HCT116 (cell line): ENCODE measurements around the gene FHOD3. TPM values are rescaled to one million over a fixed set of nuclear protein-coding genes. Genes with fewer than 3 reads are reported as not detected.

Experiments
- ATAC-seq: fragments of 200-7000 bp; cut with Tn5 transposase; 2 replicates; pipeline ENCODE4 v1.9.1; 2020; ENCODE audit warnings: mild to moderate bottlenecking, moderate library complexity
- BruUV-seq: library from RNA; stranded (reverse); fragments of 400-500 nt; replicated peaks from 2 replicates; lab custom pipeline; 2021; lab: Mats Ljungman, UMichigan
- CTCF ChIA-PET: fragments of 300-600 bp; sonication (Branson Sonifier 250); formaldehyde crosslinking; loops from one replicate; lab custom pipeline; 2021; ENCODE audit warnings: antibody characterized with exemption; lab: Charles Lee
- POLR2A ChIA-PET: fragments of 300-600, 350-600 bp; sonication (Branson Sonifier 250); formaldehyde crosslinking; loops from one replicate; lab custom pipeline; 2021; ENCODE audit warnings: antibody characterized with exemption; lab: Charles Lee
- RAD21 ChIA-PET, 2 experiments: fragments of 300-600 bp; sonication (Branson Sonifier 250); formaldehyde crosslinking; loops; one replicate each; lab custom pipeline; 2023; ENCODE audit warnings: low total read pairs in 2 of 2; ENCODE audit not compliant: uncharacterized antibody in 2 of 2, unreplicated experiment in 2 of 2, low non-redundant PET in 1 of 2; lab: Charles Lee
- DNase-seq: peaks from one replicate; pipeline ENCODE4 v3.0.0-alpha.2; 2010; ENCODE audit warnings: low read depth, low spot score
- H2AFZ ChIP-seq: fragments of 200-600 bp; shearing (Covaris generic), sonication (generic); 2 replicates; pipeline ENCODE4 v1.6.1; 2017; ENCODE audit warnings: low read depth, mixed run types, mixed read lengths, antibody characterized with exemption, low read length; ENCODE audit not compliant: poor library complexity, severe bottlenecking
- H3K27ac ChIP-seq: 2 replicates; pipeline ENCODE4 v1.5.1; 2012; ENCODE audit warnings: low read depth, low read length
- H3K27me3 ChIP-seq: fragments of 200-600 bp; sonication (generic); 2 replicates; pipeline ENCODE4 v1.6.1; 2016; ENCODE audit warnings: mixed run types, low read length, mixed read lengths; ENCODE audit not compliant: insufficient read depth
- H3K36me3 ChIP-seq, 2 experiments: fragments of 200-500 bp in 1 of 2; fragments of 200-600 bp in 1 of 2; sonication (Bioruptor generic) in 1 of 2; sonication (generic) in 1 of 2; 2 replicates each; pipeline versions ENCODE4 v1.5.1 to v1.6.1; 2014 to 2016; ENCODE audit warnings: low read length in 2 of 2, inconsistent platforms in 1 of 2, mixed read lengths in 1 of 2, mixed run types in 1 of 2; ENCODE audit not compliant: insufficient read depth in 2 of 2, control insufficient read depth in 1 of 2
- H3K4me1 ChIP-seq, 2 experiments: fragments of 200-600 bp in 1 of 2; sonication (generic) in 1 of 2; 2 replicates each; pipeline versions ENCODE4 v1.5.1 to v1.6.1; 2012 to 2017; ENCODE audit warnings: low read length in 2 of 2, inconsistent platforms in 1 of 2, mild to moderate bottlenecking in 1 of 2, mixed read lengths in 1 of 2, mixed run types in 1 of 2, moderate library complexity in 1 of 2; ENCODE audit not compliant: insufficient read depth in 2 of 2, control insufficient read depth in 1 of 2
- H3K4me2 ChIP-seq: fragments of 200-600 bp; sonication (generic); 2 replicates; pipeline ENCODE4 v1.6.1; 2017; ENCODE audit warnings: mixed run types, low read length, mixed read lengths
- H3K4me3 ChIP-seq, 2 experiments: fragments of 200-600 bp in 1 of 2; sonication (generic) in 1 of 2; replicated peaks in 1 of 2; 2 replicates each; pipeline ENCODE4 v1.5.1; 2011 to 2016; ENCODE audit warnings: low read length in 2 of 2, control low read depth in 1 of 2, low read depth in 1 of 2, mild to moderate bottlenecking in 1 of 2, mixed read lengths in 1 of 2, mixed run types in 1 of 2
- H3K79me2 ChIP-seq: fragments of 200-600 bp; sonication (generic); 2 replicates; pipeline ENCODE4 v1.6.1; 2017; ENCODE audit warnings: mild to moderate bottlenecking, mixed run types, low read length, moderate library complexity, mixed read lengths; ENCODE audit not compliant: insufficient read depth
- H3K9ac ChIP-seq: fragments of 200-600 bp; sonication (generic); 2 replicates; pipeline ENCODE4 v1.6.1; 2016; ENCODE audit warnings: low read length, mixed read lengths
- H3K9me2 ChIP-seq: fragments of 200-600 bp; sonication (generic), shearing (Covaris generic); 2 replicates; pipeline ENCODE4 v1.6.1; 2017; ENCODE audit warnings: mixed run types, mild to moderate bottlenecking, moderate library complexity; ENCODE audit not compliant: insufficient read depth
- H3K9me3 ChIP-seq, 2 experiments: fragments of 200-500 bp in 1 of 2; fragments of 200-600 bp in 1 of 2; sonication (Bioruptor generic) in 1 of 2; sonication (generic) in 1 of 2; 2 replicates each; pipeline ENCODE4 v1.6.1; 2014 to 2017; ENCODE audit warnings: low read length in 2 of 2, mixed read lengths in 2 of 2, inconsistent platforms in 1 of 2, low read depth in 1 of 2, mild to moderate bottlenecking in 1 of 2, mixed run types in 1 of 2, moderate library complexity in 1 of 2; ENCODE audit not compliant: control insufficient read depth in 1 of 2, insufficient read depth in 1 of 2
- H4K20me1 ChIP-seq: fragments of 200-600 bp; sonication (generic), shearing (Covaris generic); 2 replicates; pipeline ENCODE4 v1.6.1; 2017; ENCODE audit warnings: mixed run types, mild to moderate bottlenecking, moderate library complexity; ENCODE audit not compliant: insufficient read depth
- CEBPB ChIP-seq: IDR thresholded peaks from 2 replicates; pipeline ENCODE4 v1.6.1; 2012; ENCODE audit warnings: low read depth
- ELF1 ChIP-seq: IDR thresholded peaks from 2 replicates; pipeline ENCODE4 v1.6.1; 2012; ENCODE audit warnings: low read depth, borderline replicate concordance
- FOSL1 ChIP-seq: IDR thresholded peaks from 2 replicates; pipeline ENCODE4 v1.6.1; 2012; ENCODE audit warnings: low read depth
- JUND ChIP-seq: IDR thresholded peaks from 2 replicates; pipeline ENCODE4 v1.6.1; 2012
- POLR2A ChIP-seq: IDR thresholded peaks from 2 replicates; pipeline ENCODE4 v1.7.0; 2011; ENCODE audit warnings: borderline replicate concordance; ENCODE audit not compliant: insufficient read depth, insufficient read length; ENCODE audit errors: extremely low read depth
- POLR2AphosphoS5 ChIP-seq: IDR thresholded peaks from 2 replicates; pipeline ENCODE4 v1.6.1; 2011; ENCODE audit warnings: mild to moderate bottlenecking, low read depth, low read length, moderate library complexity
- SIN3A ChIP-seq: IDR thresholded peaks from 2 replicates; pipeline ENCODE4 v1.6.1; 2012; ENCODE audit warnings: low read depth
- SP1 ChIP-seq: IDR thresholded peaks from 2 replicates; pipeline ENCODE4 v1.6.1; 2012; ENCODE audit warnings: low read depth
- YY1 ChIP-seq: IDR thresholded peaks from 2 replicates; pipeline ENCODE4 v1.6.1; 2011; ENCODE audit warnings: low read length, low read depth, moderate library complexity, mild to moderate bottlenecking; ENCODE audit not compliant: insufficient replicate concordance; ENCODE audit errors: extremely low read depth
- ZFX ChIP-seq: fragments of 450-650 bp; IDR thresholded peaks from 2 replicates; pipeline ENCODE4 v1.6.1; 2017
- ZNF274 ChIP-seq: fragments of 200-500 bp; sonication (Bioruptor generic); IDR thresholded peaks from 2 replicates; pipeline ENCODE4 v1.6.1; 2014; ENCODE audit warnings: mild to moderate bottlenecking, low read depth, low read length, inconsistent platforms
- intact Hi-C: fragments of 100-400 bp; cut with micrococcal nuclease; formaldehyde crosslinking; loops from 2 replicates; pipeline ENCODE4 v1.10.0; 2022
- total RNA-seq: library from RNA; stranded (reverse); gene quantifications from one replicate; pipeline ENCODE4 v1.2.1, GENCODE V29; 2021; ENCODE audit not compliant: unreplicated experiment
- TF ChIP-seq, protein P1 (sequence below): IDR thresholded peaks from 2 replicates; pipeline ENCODE4 v1.6.1; 2012
- TF ChIP-seq, protein P2 (sequence below): IDR thresholded peaks from 2 replicates; pipeline ENCODE4 v1.6.1; 2012

The FHOD3 gene
- total RNA-seq, 1 experiment from 2014 or later = 4.0 TPM

GRCh38 chr18:36693931-36694620 is 396.6 kb downstream of the FHOD3 start:
- Histone ChIP-seq H3K9me2 (no peaks in the 10 kb centered on the region), H2AFZ (no peak overlapping the region), H3K36me3 (no peaks in the 10 kb centered on the region), H3K27ac (no peak overlapping the region), H3K4me2 (no peak overlapping the region), H3K9ac (no peak overlapping the region), H4K20me1 (no peaks in the 10 kb centered on the region), H3K4me1 (no peaks in the 10 kb centered on the region), H3K27me3 (no peaks in the 10 kb centered on the region), H3K4me3 (no peak overlapping the region), H3K79me2 (no peaks in the 10 kb centered on the region), H3K9me3 (no peaks in the 10 kb centered on the region)
- DNase-seq (no peak), ATAC-seq (no peak)
- POLR2A ChIA-PET = no interaction called here
- BruUV-seq = no TSS peak
- CTCF ChIA-PET = no interaction called here
- intact Hi-C loops = no loop called here
- TF ChIP-seq ELF1 = no peak
- no peak for TF ChIP-seq ZNF274
- TF ChIP-seq SP1 = no peak
- TF ChIP-seq, protein P1, sequence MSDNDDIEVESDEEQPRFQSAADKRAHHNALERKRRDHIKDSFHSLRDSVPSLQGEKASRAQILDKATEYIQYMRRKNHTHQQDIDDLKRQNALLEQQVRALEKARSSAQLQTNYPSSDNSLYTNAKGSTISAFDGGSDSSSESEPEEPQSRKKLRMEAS = no peak
- TF ChIP-seq CEBPB = no peak
- TF ChIP-seq, protein P2, sequence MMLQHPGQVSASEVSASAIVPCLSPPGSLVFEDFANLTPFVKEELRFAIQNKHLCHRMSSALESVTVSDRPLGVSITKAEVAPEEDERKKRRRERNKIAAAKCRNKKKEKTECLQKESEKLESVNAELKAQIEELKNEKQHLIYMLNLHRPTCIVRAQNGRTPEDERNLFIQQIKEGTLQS = no peak
- TF ChIP-seq YY1 = no peak
- TF ChIP-seq FOSL1 = no peak
- no peak for TF ChIP-seq POLR2A
- TF ChIP-seq JUND = no peak
- no peak for TF ChIP-seq SIN3A
- no peak for TF ChIP-seq ZFX
- TF ChIP-seq POLR2AphosphoS5 = no peak
- RAD21 ChIA-PET = no interaction called here
